NOMO-1 treated with dmso at 0.1 percent for 144 hours (cell line): ENCODE measurements around the gene ACO1.

Experiments used
- DNase-seq: peaks from one replicate; lab custom pipeline; 2025; ENCODE audit not compliant: unreplicated experiment; lab: John Stamatoyannopoulos, UW

The ACO1 gene

DNA sequence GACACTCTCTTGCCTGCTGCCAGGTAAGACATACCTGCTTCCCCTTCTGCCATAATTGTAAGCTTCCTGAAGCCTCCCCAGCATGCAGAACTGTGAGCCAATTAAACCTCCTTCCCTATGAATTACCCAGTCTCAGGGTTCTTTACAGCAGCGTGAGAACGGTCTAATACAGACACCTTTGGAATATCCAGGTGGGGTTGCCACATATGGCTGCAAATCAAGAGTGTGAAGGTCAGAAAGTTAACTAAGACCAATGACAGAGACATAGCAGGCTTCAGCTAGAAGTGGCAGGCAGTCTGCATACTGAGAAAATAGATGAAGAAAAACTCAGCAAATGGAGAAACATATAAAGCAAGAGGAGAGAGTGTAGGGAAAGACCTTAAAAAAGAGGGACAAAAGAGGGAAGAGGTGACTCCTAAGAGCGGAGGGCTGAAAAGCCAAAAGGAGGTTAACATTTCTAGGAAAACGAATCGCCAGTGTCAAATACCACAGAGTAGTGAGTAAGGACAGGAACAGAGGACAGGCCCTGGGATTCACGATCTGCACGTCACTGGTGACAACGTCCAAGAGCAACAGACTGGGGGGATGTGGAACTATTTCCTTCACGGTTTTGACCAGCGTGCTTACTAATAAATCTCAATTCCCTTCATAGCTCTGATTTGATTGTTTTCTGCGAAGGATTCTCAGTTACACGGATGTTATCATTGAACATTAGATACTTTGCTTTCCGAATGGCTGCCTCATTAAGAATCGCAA, 1.7 kb upstream of the ACO1 start:
- DNase-seq = no peak

DNA sequence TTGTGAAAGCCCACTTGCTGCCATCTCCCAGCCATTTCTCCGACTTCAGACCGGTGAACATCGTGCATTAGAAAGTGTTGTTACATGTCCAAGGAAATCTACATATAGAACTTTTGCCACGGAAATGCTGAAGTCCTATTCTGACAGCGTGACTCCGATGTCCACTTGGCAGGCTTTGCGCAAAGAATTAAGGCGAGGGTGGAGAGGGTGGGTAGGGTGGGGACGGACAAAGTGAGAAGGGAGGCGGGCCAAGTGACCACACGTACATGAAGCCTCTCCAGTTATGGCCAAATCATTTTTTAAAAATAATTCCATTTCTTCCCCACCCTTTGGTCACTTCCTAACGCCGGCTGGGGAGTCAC, 460 bp upstream of the ACO1 start:
- no peak for DNase-seq

DNA sequence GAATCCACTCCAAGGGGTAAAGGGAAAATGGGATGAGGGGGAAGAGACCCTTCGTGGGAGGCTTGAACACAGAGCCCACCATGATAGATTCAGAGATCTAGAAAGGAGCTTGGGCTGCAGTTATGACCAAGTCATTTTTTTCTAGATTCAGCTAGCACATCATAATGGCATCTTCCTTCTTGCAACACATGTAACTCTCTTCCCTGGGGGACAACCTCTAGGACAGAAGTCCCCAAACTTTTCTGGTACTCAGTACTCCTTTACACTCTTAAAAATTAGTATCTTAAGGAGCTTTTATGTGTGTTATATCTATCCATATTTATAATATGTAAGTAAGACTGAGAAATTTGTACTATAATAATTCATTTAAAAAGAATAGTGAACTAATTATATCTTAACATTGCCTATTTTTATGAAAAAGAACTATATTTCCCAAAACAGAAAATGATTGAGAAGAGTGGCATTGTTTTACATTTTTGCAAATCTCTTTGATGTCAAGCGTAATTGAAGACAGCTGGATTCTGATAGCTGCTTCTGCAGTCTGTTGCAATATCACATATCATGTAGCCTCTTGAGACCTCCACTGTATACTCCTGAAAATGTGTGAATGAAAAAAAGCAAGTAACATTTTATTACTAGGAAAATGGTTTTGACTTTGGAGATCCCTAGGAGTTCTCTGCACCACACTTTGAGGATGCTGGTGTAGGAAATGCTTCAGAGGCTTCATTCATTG, 875 bp downstream of the ACO1 start:
- DNase-seq = no peak

DNA sequence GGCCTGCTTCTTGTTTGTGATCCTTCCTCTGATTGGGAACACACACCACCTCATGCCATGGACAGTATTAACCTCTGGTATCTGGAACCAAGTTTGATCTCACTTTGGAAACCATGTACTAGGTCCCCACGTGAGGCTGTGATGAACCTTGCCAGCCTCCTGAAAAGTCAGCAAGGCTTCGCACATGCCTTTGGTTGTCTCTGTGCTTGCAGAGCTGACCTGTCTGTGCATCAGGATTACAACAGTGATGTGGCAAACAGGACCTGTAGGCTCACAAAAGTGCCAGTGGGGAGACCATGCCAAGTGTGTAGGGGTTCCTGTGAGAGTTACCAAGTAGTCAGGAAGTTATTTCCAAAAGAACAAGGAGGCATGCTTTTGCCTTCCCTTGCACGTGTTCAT, 1.4 kb downstream of the ACO1 start:
- no peak for DNase-seq

DNA sequence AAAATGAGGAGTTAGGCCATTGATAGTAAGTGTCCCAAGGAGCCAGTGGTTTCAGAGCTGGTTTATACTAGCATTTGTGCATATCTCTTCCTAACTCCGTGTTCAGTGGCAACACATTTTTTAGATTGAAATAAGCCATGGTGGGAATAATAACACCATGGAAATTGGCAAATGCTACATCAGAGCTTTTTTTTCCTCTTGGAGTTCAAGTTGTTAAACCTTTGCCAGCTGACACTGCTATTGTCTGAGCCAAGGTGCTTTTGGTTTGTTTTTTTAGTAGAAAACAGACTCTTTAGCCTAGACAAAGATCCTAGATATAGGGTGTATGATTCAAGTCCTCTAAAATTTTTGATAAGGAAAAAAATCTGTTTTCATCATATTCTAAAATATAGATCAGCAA, 2.8 kb downstream of the ACO1 start:
- DNase-seq = no peak

DNA sequence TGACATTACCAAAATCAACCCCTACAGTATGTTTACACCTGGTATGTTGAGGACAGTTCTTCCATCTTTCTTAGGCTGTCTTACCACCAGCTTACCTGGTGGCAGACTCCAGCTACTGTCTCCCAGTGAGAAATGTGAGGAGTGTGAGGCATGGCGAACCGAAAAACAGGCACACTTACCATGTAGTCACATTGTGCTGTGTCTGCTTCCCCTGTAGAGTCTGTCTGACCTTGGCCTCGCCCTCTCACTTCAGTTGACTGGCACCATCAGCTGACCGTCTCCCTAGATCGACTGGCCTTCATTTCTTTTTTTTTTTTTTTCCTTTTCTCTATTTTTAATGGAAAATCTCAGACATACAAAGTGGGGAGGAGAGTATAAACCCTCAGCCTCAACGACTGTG, 4.9 kb downstream of the ACO1 start:
- no peak for DNase-seq

DNA sequence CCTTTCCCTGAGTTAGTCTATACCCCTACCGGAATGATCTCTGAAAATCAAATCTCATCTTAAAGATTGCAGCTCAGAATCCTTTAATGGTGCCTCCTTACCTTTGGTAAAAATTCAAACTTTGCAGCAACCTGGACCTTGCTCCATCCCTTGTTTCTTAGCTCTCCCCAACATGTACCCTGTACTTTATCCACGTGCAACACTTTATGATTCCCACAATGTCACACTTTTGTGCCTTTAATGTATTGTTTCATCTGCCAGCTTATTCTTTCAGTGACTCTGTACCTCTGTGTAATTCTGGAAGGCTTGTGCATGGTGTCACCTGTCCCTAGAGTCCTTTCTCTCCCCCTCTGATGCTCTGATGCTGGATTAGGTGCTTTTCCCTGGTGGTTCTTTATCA, 9.5 kb downstream of the ACO1 start:
- no peak for DNase-seq

DNA sequence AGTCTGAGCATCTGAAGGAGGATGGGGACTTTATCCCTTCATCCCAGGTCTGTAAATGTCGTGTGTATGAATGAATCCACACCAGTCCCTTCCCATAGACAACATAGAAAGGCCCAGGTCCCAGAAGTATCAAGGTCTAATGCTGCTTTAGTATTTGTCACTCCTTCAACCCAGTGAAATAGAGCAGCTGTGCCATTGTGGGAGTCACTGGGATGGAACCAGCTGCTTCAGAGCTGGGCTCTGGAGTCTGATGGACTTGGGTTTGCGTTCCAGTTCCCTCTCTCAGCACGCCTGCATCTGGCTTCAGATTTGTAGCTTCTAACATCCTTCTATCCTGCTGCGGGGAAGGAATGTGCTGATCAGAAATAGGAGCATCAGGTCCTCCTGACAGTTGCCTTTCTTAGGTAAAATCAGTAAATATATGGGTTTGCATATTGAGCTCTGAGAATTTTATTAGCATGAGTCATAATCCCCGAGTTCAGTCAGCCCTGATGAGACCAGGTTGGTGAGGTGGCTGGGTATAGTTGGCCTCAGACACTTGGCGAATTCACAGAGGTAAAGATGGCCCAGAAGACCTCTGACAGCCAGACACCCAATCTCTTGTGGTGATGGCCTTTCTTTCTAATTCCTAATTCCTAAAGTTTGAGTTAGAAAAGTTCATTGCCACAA, 10.1 kb downstream of the ACO1 start:
- DNase-seq = no peak

DNA sequence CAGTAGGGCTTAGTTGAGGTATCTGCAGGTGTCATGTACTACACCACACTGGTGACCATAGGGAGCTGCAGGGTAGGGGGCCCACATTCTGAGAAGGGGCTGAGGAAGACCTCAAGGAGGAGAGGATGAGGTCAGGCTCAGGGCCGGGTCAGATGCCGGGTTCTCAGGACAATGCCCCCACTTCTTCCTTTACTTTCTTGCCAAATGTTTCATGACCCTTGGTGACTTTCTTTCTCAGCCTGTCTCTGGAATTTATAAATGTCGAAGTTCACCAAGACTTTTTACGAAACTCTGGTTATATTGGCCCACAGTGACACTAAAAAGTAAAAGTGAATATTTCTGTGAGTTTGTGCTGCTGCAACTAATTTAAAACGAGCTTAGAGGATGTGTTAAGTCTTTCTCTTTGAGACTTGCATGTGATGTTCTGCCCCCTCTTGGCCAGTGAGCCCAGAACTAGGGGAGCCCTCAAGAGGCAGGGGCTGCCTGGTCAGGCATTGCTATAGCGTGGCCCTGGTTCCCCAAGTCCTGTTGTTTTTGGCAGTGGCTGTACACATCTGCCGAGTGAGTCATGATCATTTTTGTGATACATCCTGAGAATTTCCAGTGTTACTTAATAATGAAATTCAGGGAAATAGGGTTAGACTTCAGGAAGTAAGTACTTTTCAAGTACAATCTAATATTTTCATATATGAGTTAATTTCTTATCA, 11.2 kb downstream of the ACO1 start:
- no peak for DNase-seq

DNA sequence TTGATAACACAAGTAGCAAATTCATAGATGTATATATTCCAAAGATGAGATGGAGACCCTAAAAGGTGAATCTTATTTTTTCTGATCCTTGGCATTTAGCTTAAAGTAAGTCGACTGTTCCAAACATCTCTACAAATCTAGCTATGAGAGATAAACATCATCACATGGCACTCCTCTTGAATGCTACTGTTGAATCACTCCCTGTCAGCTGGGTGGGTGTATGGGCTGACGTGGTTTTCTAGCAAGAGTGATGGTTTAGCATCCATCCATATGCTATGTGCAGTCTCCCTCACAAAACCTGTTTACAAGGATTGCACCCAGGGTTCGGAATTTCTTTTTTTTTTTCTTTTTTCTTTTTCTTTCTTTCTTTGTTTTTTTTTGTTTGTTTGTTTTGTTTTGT, 13.8 kb downstream of the ACO1 start:
- DNase-seq = no peak

DNA sequence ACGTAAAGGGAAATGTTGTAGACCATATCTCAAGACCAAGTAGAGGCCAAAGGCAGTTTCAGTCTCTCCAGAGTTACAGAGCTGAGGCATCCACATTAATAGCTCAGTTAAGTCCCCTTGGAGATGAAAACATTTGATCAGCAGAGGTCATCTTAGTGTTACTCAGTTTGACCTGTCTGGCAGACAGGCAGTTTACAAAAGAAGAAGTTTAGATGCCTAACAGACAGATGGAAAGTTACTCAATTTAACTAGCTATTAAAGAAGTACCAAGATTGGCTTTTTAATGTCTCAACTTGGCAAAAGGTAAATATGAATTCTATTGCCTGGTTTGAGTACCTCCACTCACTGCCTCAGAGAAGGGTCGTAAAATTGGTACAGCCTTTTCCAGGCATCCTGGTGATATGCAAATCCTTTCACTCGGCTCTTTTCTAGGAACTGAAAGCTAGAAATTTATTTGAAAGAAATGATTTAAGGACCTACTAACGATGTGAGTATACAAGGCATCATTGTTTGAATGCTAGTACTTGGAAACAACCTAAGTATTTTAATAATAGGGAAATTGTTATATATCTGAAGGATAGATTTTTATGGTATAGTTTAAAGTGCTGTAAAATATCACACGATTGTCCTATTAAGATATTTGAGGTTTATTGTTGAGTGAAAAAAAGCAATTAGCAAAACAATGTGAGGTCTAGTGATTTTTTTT, 14.8 kb downstream of the ACO1 start:
- no peak for DNase-seq

DNA sequence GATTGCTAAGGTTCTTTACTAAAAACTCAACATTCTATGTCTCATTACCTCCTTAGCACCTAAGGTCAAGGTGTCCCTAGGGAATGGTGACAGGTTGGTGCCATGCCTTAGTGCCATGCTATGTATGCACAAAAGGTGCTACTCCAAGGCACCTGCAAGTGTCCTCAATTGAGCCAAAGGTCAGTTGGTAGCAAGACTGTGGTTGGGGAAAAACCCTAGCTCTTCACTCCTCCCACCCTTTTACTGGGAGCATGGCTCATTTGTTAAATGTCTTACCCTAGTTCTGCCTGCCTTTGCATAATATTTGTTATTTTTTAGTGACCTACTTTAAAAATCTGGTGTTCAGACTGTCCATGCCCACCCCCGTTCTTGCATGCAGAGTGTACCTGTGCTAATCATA, 17.0 kb downstream of the ACO1 start:
- no peak for DNase-seq

DNA sequence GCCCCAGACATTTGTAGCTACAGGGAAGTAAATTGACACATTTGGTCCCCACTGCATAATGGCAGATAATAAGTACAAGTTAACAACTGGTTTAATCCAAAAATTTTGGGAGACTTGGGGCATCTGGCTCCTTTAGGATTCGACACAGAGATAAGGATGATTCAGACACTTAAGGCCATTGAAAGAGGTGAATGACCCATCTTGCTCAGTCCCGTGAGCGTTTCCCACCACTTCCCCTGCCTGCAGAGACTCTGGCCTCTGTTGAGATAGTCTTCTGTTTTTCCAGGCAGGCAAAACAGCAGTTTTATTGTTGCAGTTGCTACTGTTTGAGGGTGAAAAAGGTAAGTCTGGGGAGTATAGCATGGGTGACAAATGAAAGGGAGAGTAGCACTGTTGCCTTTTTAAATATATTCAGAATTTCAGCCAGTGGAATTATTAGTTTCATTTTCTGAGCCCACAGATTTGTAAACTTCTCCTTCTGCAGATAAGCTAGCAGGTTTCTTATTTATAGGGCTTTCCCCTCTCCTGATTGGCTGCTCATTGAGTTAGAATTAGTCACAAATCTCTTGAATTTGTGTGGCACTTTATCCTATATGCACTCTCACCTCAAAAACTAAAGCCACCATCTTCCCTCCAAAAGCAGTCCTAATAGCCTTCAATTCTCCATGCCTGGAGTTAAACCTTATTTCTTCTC, 19.3 kb downstream of the ACO1 start:
- DNase-seq = no peak

DNA sequence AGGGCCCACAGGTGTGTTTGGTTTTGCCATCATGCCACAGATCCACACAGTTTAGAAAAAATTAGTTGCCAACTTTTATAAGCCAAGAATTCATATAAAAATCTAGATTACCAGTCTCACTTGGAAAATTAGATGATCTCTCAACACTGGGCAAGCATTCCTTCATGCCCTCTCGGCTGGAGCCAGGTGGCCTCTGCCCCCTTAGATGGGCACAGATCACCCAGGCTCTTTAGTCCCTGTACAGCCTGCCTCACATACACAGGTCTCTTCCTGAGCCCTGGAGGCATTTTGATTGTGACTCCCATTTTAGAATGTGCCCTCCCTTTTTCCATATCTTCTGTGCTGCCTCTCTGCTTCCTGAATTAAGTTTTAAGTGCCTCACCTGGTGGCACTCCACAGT, 20.0 kb downstream of the ACO1 start:
- DNase-seq = no peak

DNA sequence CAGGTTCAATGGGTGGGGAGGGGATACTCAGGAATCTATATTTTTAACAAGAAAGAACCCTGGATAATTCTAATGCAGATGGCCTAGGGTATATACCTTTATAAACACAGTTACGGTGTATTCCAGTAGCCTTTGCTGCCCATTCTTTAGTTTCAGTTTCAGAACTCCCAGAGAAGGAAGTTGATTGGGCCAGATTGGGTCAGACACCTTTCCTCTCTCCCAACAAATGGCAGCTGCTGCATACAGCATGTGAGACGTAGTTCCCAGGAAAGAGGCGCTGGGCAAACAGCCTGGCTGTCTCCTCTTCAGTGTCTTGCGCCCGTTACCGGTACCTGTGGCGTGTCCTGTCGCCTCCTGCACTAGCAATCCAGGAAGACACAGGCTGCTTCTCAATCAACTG, 20.4 kb downstream of the ACO1 start:
- no peak for DNase-seq

DNA sequence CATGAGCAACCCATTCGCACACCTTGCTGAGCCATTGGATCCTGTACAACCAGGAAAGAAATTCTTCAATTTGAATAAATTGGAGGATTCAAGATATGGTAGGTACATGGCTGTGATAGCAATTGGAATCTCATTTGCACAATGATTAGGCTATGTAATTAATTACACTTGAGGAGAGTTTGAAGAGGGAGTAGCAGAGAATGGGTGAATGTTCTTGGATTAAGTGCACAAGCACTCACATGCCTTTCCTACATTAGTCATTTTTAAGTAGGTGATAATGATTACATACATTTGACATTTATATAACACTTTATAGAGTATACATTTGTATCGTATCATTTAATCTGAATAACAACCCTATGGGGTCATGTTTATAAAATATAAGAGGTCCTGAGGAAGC, 21.1 kb downstream of the ACO1 start:
- no peak for DNase-seq

DNA sequence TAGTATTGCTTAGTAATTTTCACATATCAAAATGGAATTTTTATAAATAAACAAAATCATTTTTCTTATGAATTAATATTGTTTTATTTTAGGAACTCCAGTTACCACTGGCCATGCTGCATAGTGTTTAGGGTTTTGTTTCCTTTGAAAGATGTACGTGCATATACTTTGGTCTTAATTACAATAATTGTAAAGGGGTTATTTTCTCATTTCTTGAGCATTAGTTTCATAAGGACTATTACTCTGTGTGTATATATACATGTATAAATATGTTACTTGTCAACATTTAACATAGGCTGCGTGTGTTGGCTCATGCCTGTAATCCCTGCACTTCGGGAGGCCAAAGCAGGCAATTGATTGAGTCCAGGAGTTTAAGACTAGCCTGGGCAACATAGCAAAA, 21.6 kb downstream of the ACO1 start:
- no peak for DNase-seq

DNA sequence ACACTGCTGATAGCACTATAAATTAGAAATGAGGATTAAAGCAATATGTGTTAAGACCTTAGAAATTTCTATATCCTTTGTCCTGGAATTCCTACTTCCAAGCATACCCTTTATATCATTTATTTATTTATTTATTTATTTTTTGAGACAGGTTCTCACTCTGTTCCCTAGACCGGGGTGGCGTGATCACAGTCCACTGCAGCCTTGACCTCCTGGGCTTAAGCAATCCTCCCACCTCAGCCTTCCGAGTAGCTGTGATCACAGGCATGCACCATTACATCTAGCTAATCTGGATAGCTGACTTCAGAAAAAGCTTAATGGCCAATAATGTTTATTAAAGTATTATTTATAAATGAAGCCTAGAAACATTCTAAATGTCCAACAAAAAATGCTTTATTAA, 27.3 kb downstream of the ACO1 start:
- no peak for DNase-seq

DNA sequence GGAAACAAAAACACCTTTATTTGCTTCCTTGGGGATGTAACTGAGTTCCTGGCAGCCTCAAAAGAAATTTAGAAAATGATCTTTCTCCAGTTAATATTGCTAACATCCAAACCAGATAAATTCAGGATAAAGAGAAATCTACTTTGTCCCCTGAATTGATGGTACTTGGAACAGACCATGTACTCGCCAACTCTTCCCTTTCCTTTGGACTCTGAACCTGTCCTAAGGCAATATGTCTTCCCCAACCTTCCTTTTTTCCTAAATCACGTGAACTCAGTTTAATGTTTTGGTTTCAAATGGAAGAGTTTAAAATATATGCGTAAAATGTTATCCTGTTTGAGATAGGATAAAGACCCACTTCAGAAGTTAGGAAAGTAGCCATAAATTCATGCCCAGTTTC, 28.0 kb downstream of the ACO1 start:
- DNase-seq = no peak

DNA sequence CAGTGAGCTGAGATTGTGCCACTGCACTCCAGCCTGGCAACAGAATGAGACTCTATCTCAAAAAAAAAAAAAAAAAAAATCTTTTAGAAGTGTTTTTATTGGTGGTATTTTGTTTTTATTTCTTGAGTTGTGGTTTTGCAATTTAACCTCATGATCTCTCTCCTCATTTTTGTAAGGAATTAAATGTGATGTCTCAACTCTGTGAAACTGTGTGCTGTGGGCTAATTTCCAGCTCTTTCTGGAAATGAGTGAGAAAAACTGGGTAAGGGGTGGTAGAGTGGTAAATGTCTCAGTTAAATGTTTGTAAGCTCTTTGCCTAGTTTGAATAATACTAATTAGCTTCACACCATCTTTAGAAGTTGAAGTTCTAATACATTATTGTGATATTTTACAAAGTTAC, 29.0 kb downstream of the ACO1 start:
- no peak for DNase-seq

DNA sequence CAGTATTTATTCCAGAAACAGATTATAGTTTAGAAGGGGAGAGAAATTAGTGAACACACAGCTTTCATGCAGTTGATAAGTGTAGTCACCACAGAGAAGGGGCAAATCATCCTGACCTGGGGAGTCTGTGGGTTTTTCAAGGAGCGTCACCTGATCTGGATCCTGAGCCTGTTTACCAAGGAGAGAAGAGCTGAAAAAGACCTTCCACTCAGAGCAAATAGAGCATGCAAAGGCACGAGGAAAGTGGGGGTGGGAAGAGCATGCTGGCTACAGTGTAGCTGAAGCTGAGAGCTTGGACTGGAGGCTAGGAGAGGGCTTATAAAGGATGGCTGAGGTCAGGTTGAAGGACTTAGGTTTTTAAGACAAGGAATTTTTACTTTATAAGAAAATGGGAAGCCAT, 30.4 kb downstream of the ACO1 start:
- DNase-seq = no peak
